GM18526 (cell line): Measurements from ENCODE around the gene ZNF79.

Source experiments
- POLR2A ChIP-seq: IDR thresholded peaks from 3 replicates; pipeline ENCODE4 v1.6.1; 2011; ENCODE audit not compliant: insufficient read length; ENCODE audit errors: extremely low read depth

ZNF79 gene

DNA sequence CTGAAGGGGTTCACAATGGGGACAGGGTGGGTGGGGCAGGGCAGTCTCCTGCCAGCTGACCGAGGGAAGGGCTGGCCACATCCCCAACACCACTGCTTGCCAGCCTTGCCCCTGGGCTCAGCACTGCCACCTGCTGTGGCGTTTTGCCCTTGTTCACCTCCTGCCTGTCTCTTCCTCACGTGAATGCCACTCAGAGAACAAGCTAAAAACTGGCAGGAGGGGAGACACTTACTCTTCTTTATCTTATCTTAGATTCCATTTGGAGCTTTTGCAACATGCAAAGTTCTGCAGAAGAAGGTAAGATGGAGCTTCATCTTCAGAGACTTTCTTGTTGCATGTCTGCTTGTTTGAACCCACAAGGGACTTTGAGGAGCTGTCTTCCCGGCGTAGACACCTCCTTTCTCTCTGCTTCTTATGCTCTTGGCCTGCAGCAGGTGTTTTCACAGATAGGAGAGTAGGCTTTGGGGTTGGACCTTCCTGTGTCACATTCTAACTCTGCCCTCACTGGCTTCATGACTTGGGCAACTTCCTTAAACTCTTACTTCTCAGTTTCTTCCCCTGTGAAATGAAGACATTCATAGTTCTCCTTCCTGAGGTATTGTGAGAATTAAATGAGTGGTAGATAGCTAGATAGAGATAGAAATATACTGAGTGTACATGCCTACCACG, 31.3 kb downstream of the ZNF79 start:
- no peak for TF ChIP-seq POLR2A

DNA sequence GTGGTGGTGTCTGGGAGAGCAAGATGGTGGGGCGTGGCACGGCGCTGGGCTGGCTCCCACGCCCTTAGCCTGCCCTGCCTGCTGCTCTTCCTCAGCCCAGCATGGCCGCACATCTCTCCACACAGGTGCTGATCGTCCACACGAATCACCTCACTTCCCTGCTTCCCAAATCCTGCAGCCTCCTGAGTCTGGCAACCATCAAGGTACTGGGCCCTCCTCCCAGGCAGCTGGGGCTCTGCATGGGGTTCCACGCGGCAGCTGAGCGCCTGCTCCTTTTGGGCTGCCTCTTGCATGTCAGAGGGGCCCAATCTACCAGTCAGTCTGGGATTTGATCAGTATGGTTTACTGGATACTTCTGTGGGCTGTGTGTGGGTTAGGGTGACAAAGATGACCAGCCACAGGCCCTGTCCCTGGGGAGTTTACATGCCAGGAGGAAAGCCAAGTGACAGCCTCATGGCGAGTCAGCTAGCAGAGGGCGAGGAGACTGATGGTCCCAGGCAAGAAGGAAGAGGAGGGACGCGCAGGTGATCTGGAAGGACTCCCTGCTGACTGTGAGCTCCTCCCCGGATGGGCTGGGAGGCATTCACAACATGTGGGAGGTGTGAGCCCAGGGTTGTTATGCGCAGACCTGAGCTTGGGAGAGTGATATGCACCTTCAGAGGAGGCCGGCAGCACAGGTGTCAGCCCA, 33.2 kb downstream of the ZNF79 start:
- no peak for TF ChIP-seq POLR2A

DNA sequence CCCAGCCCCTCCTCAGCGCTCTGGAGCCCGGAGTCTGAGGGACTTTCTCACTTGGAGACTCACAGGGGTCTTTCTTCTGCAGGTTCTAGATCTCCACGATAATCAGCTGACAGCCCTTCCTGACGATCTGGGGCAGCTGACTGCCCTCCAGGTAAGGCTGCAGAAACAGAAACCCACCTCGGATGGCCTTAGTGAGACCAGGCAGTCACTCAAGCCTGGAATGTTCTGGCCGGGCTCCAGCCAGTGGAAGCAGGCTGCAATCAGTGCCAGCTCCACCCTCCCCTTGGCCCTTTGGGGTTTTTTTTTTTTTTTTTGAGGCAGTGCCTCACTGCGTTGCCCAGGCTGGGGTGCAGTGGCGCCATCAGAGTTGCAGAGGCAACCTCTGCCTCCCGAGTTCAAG, 34.7 kb downstream of the ZNF79 start:
- TF ChIP-seq POLR2A: no peak

DNA sequence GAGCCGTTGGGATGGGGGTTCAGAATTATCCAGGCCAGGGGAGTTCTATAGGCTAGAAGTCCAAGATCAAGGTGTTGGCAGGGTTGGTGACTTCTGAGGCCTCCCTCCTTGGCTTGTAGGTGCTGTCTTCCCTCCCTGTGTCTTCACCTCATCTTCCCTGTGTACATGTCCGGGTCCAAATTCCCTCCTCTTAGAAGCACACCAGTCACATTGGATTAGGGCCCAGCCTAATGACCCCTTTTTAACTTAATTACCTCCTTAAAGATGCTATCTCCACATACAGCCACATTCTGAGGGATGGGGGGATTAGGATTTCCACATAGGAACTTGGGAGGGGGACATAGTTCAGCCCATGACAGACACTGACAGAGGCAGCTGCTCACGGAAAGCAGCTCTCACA, 39.2 kb downstream of the ZNF79 start:
- TF ChIP-seq POLR2A: no peak

DNA sequence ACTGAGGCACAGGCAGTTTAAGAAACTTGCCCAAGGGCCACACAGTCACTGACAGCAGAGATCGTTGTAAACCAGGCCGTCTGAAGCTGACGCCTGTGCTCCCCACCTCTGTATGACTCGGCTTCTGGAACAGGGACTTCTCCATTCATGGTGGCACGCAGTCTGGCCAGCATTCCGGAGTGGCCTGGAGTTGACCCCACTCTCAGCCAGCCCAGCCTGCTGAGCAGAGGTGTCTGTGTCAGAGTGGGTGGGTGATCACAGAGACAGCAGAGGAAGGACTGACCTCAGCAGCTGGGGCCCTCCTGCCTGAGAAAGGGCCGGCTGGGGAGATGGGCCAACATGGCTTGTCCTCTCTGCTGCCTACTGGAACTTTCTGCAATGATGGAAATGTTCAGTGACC, 39.7 kb downstream of the ZNF79 start:
- TF ChIP-seq POLR2A: no peak

DNA sequence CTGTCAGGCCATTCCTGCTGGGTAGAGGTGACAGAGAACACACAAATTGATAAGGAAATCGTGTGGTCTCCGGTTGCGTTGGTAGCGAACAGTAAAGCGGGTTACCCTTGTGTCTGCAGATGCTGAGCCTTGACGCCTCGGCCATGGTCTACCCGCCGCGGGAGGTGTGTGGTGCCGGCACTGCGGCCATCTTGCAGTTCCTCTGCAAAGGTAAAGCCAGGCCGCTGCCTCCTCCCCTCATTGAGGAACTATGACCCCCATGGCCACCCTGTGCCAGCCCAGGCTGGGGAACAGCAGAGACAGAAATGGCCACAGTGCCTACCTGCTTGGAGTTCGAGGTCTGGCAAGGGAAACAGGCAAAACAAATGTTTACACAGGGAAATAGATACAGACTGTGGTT, 43.4 kb downstream of the ZNF79 start:
- no peak for TF ChIP-seq POLR2A

DNA sequence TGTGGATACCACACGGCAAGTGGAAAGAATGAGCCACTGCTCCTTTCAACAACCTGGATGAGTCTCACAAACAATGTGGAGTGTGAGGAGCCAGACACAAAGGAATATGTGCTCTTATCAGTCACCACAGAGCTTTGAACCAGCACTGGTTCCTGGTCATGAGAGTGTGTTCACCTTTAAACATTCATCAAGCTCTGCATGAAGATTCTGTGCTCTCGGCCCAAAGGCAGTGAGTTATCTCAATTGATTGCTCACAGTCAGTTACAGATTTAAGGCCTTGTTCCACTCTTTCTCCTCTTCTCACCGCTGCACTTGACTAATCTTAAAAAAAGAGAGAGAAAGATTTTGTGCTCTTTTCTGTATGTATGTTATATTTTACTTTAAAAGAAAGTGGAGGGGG, 46.5 kb downstream of the ZNF79 start:
- TF ChIP-seq POLR2A: no peak

DNA sequence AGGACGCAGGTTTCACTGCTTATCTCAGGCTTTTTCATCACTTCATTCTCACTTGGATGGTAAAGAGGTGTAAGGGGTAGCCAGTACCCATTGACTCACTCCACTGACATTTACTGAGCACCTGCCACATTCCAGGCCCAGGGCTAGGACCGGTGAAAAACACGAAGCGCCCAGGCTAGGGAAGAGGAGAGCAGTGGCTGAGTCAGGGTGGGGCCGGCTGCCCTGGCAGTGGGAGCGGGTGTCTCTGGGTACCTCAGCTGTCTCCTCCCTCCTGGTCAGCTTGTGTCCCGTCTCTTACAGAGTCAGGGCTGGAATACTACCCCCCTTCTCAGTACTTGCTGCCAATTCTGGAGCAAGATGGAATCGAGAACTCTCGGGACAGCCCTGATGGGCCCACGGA, 49.3 kb downstream of the ZNF79 start:
- TF ChIP-seq POLR2A: no peak

DNA sequence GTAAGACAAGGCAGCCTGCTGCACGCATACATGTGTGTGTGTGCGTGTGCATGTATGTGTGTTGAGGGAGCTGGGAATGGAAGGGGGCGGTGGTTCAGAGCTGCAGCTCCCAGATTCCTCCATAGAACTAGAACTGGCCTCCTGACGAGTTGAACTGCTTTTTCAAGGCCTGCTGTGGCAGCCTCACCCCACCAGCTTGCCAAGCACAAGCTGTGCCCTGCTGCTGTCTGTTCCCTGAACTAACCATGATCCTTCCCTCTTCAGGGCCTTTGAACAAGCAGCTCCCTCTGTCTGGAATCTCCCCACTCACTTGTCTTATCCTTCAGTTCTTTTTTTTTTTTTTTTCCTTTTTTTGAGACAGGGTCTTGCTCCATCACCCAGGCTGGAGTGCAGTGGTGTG, 49.8 kb downstream of the ZNF79 start:
- TF ChIP-seq POLR2A: no peak

DNA sequence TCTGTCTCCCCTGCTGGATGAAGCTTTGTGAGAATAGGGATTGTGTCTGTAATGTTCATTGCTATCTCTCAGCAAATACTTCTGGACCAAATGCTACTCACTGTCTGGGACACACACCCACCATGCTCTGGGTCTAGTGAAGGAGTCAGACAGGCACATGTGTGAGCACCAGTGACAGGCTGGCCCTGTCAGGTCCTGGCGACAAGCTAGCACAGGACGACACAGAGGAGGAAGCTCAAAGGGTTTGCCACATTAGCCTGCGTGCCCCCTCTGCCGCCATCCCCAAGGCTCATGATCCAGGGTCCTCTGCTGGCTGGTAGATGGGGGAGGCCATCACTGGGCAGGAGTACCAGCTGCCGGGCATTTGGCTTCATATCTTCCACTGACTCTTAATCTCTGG, 50.4 kb downstream of the ZNF79 start:
- TF ChIP-seq POLR2A: no peak

DNA sequence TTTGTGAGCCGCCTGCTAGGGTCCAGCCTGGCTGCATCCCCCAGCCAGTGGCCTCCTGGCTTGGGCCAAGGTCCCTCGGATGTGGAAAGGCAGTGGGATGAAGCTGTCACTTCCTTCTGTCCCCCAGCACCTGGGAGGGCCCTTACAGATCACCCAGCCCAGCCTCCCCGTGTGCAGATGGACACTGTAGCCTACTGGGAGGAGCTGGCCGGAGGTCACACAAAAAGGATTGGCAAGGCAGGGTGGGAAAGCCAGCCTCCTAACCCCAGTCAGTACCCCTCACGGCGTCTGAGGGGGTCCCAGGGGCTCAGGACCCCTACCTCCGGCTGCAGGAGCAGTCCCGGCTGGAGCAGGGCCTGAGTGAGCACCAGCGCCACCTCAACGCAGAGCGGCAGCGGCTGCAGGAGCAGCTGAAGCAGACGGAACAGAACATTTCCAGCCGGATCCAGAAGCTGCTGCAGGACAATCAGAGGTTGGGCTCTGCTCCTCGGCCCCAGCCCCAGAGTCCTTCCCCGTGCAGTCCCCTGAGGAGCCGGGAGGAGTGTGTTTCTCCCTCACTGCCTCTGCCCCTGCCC, 55.4 kb downstream of the ZNF79 start:
- TF ChIP-seq POLR2A: no peak

DNA sequence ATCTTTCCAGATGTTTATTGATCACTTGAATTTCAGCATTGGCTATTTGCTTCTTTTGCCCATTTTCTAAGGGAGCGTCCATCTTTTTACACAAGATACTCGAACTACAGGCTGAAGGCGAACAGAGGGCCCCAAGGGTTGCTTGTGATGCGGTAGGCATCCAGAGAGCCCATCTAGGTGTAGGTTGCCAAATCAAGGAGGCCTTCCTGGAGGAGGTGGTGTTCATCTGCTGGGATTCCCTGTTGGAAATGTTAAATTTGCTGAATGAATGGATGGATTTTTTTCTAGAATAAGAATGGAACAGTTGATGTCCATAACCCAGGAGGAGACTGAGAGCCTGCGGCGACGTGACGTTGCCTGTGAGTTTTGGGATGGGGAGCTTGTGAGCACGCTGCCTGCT, 58.5 kb downstream of the ZNF79 start:
- no peak for TF ChIP-seq POLR2A

DNA sequence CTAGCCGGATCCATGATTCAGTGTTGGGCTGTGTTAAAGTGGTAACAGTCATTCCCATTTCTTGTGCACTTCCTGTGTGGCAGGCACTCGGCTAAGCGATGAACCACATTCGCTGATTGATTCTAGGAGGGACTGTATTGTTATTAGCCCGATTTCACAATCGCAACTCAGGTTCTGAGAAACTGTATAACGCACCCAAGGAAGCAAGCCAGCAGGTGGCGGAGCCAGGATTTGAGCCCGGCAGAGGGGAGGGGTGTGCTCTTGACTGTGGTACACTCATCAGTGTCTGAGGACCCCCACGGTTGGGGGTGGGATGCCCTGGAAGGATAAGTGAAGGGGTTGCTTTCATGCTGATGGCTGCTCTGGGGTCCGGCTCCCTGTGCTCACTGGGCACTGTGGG, 61.8 kb downstream of the ZNF79 start:
- TF ChIP-seq POLR2A: no peak

DNA sequence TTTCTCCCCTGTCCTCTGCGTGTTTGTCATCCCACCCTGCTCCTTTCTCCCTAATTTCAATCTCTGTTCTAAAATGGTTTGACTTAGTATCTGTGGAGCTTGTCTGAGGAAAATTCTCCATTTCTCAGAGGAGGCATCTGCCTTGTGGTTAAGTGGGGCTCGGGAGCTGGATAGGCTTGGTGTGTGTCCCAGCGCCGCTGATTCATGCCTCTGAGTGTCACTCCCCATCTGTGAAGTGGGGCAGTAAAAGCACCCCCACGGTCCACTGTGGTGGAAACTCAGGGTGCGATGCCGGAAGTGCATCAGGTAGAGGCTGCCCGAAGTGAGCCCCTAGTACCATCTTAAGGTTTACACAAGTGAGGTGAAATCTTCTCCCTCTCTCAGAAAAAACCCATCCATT, 64.8 kb downstream of the ZNF79 start:
- no peak for TF ChIP-seq POLR2A

DNA sequence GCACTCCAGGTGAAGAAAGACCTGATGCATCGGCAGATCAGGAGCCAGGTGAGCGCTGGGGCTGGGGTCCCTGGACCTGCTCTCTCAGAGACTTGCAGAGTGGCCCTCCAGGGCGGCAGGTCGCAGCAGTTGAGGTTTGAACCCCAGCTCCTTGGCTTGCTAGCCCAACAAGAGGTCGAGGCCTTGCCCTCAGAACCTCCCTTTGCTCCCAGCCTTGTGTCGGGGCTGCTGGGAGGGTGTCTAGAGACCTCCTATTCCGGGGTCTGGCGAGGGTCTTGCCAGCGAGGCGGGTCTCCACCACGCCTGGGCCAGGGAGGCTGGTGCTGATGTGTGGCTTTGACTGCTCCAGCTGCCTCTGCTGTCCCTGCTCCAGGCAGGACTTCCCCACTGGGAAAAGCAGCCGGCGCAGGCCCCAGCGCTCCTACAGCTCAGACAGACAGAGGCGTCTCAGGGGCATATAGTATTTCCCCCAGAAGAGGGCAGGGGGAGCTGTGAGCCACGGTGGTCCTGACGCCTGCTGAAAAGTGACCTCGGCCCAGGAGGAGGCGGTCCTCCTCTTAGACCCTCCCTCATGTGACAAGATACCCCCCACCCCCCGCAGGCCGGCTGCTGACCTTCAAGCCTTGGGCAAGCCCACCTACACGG, 65.4 kb downstream of the ZNF79 start:
- TF ChIP-seq POLR2A: no peak

DNA sequence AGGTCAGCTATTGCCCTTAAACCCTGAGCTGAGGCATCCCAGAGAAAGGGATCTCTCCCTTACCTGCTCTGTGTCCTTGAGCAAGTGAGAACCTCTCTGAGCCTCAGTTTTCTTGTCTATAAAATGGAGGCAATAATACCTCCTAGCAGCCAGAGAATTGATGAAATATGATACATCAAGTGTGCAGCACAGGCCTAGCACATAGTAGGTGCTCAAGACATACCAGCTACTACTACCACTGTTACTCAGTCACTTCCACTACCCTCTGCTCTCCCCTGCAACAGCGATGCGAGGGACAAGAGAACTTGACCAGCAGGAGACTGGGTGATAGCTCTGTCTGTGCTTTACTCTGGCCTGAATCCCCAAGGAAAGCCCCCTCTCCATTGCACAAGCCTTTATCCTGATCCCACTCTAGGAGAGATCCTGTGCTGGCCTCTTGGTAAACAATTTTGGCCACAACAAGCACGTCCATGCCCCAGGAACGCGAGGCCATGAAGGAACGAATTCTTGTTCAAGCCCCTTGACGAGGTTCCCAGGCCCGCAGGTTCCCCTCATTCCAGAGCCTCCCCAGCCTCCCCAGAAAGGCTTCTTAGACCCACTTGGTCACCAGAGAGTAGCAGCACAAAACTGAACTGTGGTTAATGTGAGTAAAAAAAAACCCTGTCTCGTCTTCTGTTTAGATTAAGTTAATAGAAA, 66.5 kb downstream of the ZNF79 start:
- no peak for TF ChIP-seq POLR2A

DNA sequence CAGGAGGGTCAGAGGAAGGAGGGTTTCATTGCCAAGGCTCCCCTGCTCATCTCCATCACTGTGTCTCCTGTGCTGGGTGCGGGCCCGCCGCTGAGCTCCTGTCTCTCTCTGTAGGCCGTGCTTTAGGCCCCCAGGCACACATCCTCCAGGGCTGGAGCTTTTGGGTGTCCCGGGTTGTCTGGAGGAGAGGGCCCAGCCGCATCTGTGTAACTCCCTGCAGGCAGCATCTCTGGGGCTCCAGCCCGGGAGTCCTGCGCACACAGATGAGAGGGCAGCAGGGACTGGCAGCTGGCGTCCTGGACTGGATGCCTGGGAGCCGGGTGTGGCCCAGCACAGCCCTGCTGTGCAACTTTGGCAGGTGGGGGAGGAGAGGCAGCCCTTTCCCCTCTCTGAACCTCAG, 67.3 kb downstream of the ZNF79 start:
- TF ChIP-seq POLR2A: no peak
